Limb (tissue), 2 donors: ENCODE data around the gene XPR1.
A peak's percentile ranks its signal among the peaks of the same experiment; 100 is the strongest.

Experiments
- DNase-seq, 2 donors: peaks; one replicate each; pipeline ENCODE4 v3.0.0-alpha.2; 2016; ENCODE audit errors: extremely low spot score in 2 of 2

Gene XPR1

DNA sequence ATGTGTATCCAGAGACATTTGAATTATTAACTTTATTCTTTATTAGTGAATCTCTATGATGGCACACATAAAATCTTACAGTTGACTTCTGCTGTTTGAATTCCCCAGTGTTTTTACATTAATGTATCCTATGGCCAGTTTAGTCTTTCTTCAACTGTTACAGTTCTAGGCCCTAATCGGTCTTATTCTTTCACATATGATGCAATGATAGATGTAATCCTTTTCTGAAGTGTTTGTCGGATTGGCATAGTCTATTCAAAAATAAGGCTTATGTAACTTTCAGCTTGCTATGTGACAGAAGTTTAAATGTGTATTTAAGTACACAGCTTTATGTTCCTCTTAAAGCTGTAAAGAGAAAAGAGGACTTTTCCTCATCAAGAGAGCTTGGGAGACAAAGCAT lies 254.5 kb downstream of the XPR1 start:
- DNase-seq, result no peak

DNA sequence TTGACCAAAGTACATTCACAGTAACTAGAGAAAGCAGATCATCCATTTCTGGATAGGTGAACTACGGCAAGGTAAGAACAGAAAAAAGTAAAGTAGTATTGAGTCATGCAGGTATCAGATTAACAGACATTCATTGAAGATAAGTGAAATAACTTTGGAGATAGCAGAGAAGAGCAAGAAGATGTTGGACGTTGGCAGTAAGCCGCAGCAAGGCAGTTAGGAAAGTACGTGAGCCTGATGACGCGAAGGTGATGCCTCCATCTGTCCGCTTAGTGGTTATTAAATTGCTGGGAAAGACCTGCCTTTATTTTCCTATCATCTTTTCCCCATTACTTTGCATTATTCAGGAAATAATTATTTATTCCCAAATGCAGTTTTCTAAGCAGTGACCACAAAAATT lies 256.0 kb downstream of the XPR1 start:
- DNase-seq, result no peak

DNA sequence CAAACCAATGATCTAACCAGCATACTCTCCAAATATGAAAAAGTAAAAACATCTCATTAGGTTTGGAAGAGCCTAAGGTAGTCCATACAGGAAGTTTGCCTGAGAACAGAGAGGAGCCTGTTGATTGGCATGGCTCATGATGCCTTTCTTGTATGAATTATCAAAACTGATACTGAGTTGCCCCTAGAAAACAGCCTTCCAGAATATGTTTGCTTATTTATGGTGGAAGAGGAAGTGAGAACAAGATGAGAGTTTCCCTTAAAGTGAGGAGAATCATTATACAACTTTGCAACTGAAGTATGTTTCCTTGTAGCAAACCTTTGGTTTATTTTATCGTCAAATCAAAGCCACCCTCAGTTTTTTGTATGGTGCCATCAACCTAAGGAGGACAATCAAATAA lies 257.0 kb downstream of the XPR1 start:
- DNase-seq, result no peak

DNA sequence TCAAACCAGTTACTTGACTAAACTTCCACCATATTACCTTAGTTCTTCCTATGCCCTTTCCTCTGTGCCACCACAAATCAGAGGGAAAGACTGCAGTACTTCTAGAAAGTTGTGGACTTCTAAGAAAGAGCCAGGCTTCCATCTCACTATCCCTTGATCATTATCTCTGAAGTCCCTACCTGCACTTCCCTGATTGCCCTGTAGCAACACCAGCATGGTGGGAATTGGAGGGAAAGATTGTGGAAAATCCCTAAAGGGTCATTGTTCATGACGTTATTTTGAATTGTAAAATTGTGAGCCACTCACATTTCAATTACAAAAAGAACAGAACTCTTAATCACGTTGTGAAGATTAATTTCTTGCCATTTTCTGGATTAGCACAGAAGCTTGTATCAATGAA lies 257.5 kb downstream of the XPR1 start:
- DNase-seq, result no peak

DNA sequence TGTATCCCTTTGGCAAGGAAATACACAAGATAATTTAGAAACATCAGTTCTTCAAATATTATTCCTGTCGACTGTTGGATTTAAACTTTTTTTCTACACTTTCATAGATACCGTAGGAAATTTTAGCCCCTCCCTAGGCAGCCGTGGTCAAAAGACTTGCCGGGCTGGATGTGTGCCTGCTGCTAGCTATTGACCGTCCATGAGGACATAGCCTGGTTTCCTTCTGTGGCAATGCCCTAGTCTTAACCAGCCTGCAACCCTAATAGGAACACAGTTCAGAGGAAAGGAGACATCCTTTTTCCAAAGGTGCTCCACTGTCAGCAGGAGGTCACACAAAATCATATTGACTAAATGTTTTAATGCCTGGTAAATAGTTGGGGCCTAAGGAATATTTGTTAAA lies 260.4 kb downstream of the XPR1 start:
- no peak for DNase-seq

DNA sequence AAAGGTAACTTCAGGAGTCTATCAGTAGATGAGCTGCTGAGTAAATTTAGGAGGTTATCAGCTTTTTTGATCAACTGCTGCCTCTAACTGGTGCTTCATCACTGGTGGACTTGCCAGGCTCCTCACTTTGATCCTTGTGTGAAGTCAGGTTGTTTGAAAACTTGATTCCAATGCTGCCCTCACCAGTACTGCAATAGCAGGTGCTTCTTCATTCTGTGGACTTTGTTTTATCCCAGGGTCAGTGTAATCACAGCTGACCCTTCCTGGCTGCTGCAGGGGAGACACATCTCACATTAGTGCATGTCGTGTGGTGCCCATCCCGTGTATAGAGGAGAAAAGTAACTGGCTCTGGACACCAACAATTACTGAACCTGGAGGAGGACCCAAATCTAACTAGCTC lies 260.9 kb downstream of the XPR1 start:
- no peak for DNase-seq

DNA sequence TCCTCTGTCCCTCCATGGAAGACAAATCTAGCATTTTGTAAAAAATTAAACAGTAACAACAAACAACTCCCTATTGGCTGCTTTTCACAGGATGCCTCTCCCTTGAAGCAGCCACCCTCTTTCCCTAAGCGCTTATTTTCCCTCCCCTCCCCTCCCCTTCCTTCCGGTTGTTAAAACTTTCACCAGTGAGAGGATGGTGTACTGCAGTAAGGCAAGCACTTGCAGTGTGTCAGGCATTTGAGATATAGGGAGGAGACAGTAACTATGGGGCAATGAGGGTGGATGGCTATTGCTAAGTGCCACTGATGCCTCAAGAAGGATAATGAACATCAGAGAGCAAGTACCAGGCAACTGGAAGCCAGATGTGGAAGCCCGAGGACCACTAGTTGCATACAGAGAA lies 261.8 kb downstream of the XPR1 start:
- DNase-seq, result no peak

DNA sequence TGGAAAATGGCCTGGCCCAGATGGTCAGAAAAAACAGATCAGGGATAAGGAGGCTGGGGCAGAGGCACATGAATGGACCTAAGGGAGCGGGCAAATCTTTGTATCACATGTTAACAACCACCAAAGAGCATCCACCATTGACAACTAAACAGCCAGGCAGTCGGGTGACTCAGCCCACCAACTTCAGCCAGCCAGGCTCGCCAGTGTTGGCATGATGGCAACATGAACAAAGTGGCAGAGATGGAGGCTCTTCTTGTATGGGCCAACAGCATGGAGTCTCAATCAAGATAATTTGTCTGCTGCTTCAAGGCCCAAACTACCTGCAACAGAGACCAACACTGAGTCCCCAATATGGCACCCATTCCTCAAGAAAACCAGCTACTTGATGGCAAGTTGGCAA lies 264.3 kb downstream of the XPR1 start:
- DNase-seq, result no peak

DNA sequence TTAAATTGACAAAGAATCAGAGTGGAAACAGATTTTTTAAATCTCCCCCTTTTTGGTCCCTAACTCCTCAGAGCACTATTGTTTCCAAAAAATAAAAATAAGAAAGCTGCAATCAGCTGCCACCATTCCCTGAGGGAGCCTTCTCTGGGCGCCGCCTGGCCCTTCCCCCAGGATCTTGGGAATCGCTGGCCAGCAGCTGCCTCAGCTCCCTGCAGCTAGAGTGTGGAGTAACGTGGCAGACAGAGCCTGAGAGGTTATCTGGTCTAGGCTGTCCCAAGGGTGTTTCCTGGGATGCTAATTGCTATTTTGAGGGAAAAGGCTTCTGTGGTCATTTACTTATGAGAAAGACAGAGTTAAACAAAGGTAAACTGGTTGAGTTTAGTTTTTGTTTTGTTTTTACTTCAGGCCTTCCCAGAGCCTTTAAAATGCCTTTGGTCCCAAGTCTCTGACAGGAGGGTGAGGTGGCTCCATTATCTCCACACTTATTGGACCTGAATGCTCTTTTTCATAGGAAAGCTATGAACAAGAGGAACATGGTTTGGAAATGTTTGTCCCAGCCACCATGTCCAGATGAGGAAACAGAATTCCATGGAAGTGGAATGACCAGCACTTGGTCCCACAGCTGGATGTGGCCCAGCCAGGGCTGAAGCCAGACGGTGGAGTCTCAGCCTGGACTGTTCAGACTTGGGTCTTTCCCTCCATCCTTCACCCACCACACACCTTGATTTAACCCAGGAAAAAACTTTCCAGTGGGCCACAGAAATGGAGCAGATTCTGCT lies 266.8 kb downstream of the XPR1 start:
- DNase-seq, result no peak

DNA sequence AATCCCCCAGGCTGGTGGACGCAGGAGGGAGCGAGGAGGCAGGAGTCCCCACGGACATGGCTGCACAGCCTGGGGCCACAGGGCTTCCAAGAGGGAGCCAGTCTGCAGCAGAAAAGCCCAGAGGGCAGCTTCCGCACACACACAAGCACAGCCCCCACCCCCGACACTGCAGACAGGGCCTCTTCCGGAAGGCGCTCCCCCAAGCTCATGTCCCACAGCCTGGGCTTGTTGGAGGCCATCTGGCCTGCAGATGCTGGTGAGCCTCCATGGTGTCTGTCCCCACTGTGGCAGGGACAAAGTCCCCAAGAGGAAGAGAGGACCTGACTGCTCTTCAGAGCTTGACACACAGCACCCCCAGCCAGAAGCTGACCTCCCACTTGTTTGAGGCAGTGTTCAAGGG lies 267.4 kb downstream of the XPR1 start:
- no peak for DNase-seq

DNA sequence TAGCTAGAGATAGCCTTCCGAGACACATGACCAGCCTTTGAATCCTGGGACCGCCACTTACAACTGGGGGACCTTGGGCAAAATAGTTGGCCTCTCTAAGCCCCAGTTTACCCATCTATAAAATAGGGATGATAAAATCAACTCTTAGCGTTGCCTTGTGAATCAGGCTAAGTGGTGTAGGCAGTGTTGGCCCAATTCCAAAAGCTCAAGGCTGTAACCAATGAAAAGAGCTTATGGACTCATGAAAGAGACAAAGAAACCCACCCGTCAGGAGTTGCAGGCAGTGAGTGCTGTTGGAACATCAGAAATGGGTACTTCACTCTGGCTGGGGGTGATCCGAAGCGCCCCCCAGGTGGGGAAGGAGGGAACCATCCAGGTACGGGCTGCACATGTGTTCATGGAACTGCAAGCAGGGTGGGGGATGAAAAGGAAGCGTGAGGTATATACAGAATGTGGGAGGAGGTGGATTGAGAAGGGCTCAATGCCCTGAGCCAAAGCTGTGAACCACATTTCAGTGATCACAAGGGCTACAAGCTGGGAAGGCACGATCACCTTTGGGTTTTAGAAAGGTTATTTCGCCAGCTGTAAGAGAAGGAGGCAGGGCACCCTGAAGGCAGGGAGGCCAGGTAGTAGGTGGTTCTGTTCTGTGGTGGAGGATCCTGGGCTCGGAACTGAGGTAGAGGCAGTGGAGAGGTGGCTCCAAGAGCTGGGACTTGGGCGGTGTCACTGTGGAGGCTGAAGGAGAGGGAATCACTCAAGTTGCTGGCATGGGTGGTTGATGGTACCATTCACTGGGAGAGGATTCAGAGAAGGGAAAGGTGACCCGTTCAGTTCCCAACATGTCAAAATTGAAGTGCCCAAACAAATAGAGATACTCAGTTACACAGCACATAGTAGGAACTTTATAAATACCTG lies 269.5 kb downstream of the XPR1 start:
- DNase-seq, result no peak

DNA sequence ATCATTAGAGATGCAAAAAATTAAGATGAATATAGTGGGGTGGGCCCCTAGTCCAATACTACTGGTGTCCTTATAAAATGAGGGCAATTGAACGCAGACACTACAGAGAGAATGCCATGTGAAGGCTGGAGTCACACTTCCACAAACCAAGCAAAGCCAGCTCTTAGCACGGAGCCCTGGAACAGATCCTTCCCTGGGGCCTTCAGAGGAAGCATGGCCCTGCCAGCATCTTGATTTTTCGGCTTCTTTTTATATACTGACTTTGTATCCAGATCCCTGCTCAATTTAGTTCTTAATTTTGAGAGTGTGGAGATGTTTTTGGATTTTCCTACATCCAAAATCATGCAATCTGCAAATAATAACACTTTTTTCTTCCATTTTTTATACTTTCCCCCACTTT lies 270.7 kb downstream of the XPR1 start:
- no peak for DNase-seq

DNA sequence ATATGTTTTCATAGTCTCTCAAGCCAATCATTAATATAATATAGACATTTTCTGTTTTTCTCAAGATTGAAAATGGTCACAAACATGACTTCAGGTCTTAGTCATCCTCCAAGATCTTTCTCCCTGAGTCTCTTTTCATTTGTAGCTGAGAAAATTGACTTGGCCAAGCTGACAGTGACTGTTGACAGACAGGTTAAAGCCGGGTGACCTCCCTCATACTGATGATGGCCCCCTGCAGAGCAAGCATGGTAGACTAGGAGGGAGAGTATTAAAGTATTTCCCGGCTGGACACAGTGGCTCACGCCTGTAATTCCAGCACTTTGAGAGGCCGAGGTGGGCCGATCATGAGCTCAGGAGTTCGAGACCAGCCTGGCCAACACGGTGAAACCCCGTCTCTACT lies 274.1 kb downstream of the XPR1 start:
- no peak for DNase-seq

DNA sequence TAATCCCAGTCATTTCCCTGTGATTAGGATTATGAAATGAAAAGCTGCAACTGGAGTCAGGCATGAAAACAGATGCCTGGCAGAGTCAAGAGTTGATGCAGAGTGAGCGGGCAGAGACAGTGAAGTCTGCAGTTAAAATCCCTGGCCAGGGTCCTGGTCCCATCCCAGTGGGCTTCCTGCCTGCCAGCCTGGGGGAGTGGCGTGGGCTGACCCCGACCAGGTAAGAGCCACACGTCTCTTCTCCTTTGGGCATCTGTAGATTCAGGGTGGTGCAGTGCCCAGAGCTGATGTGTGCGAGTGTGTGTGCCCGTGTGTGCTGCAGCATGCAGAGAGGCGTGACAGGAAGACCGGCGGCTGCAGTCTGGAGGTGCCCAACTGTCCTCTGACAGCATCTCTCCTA lies 274.7 kb downstream of the XPR1 start:
- peak in 1 of 2 donors; percentile 18 for DNase-seq

DNA sequence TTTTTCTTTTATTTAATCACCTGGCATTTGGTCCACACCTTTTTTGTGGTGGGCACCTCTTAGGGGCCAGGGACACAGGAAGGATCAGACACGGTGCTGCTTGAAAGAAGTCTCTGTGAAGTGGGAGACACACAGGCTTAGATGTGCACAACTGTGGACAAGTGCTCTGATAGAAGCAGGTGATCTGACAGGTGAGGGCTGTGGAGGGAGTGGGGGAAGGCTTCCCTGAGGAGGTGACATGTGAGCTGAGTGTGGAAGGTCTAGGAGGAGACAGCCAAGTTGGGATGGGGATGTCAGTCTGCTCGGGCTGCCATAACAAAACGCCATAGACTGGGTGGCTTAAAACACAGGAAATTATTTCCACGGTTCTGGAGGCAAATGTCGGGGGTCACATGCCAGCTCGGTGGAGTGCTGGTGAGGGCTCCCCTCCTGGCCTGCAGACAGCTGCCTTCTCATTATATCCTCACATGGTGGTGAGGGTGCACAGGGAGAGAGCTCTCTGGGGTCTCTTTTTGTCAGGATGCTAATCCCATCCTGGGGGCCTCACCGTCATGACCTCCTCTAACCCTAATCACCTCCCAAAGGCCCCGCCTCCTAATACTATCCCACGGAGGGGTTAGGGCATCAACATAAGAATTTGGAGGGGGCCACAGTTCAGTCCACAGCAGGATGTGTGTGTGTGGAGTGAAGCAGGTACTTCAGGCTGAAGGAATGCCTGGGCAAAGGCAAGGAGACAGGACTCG lies 275.7 kb downstream of the XPR1 start:
- no peak for DNase-seq

DNA sequence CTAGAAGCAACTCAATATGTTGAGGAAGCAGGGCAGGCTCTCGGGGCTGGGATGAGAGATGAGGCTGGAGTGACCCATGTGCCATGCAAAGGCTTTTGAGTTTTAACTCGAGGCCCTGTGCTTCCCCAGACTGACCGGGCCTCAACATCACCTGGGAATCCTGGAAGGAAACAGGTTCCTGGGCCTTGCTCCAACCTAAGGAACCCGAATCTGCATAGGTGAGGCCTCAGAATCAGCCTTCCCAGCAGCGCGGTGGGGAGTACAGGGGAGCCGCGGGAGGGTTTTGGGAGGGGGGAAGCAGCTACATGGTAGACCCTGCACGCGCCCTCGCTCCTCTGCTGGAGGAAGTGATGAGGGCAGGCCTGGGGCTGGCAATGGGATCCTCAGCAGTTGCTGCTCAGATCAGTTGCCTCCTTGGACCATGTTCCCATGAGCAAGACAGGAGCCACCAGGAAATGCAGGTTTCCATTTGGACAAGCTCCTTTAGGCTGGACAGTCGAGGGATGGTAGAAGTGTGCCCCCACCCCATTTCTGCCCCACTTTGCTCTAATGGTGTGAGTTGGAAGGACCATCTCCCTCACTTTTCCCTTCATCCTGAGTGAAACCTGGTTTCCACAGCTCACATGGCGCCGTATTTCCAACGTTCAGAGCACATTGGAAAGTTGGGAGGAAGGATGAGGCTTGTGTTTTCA lies 276.4 kb downstream of the XPR1 start:
- DNase-seq, result peak in 1 of 2 donors; percentile 13

DNA sequence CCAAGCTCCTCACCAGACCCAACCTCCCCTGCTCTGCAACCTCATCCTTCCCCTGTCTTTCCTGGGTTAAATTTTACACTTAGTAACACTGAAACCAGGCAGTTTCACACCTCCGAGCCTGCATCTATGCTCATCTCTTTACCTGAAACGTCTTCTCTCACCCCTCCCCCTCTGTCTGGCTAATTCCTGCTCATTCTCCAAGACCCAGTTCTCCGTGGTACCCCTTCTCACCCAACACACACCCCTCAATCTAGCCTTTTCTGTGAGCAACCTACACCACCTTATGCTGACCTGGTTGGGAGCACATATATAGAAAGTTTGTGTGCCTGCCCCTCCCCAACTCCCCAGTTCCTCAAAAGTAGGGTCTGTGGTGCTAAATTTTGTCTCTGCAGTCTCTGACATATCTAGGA lies 277.2 kb downstream of the XPR1 start:
- no peak for DNase-seq

DNA sequence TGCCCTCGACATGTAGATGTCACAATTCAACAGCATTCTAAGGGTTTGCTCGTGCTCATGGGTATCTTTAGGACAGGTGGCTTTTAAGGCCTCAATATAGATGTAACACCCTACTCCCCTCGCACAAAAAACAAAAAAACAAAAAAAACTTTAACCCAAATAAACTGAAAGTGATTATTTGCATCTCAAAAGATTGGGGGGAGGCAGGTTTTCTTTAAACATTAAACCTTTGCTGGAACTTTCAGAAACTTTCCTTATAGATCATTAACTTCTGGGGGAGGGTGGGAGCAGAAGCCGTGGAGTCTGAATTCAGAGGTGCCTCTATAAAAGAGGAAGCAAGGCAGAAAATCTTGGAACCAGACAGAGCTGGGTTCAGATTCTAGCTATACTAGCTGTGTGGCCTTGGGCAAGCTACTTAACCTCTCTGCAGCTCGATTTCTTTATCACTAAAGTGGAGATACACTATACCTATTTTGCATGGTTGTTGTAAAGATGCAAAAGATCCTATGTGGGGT lies 277.7 kb downstream of the XPR1 start:
- DNase-seq, result no peak

DNA sequence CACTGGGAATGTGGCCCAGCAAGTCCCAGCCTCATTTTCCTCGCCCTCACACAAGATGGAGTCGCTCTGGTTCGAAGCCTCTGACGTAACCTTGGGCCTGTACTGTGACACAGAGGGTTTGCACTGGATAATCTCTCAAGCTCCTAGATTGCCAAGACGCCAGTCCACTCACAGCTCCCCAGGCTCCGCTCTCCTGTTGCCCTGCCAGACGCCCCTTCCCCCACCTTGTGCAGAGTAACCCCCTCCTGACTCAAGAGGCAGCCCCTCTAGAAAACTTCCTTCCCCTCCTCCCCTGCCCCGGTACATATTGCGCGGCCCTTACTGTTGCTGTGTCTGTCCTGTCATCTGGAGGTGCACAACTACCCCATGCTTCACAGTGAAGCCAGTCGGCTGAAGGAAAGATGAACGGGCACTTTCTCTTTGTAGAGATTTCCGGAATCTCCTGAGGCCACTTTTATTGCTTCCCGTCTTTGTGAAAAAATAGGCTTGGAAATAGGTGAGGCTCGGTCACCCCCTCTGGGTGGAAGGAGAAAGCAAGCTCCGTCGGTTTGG lies 279.9 kb downstream of the XPR1 start:
- DNase-seq, result peak in 1 of 2 donors; percentile 59

DNA sequence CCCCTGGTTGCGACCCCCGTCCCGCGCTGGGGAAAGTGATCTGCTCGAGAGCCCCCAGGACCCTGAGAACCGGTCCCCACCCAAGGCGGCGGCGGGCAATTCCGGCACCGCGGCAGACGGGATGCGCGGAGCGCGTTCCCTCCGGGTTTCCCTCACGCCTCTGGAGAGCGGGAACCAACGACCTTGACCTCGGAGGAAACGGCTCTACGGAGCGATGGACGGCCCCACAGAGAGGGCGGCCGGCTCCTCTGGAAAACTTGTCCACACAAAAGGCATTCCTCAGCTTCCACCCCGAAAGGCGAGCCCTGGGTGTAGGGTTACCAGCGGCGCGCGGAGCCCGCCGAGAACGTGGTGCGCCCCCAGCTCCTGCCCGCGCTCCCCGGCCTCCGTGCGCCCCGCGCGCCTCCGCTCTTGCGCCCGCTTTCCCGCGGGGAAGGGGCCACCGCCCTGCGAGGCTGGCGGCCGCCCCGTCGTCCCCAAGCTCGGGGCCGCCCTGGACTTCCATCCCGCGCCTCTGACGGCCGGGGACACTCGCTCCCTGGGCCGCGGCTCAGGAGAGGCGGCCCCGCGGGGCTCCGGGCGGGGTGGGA lies 280.5 kb downstream of the XPR1 start:
- DNase-seq, result peak in 1 of 2 donors; percentile 73
